ENCODE results near the gene CLTA. TPM values are rescaled to one million over a fixed set of nuclear protein-coding genes. Genes with fewer than 3 reads are reported as not detected.
"Not testable (repeated sequence)": the region's sequence is repeated elsewhere in the genome, so short reads cannot be mapped to it uniquely, and the experiment has no call there.

CLTA gene
- total RNA-seq, 1 donor from 2014 or later, result 164 TPM

DNA sequence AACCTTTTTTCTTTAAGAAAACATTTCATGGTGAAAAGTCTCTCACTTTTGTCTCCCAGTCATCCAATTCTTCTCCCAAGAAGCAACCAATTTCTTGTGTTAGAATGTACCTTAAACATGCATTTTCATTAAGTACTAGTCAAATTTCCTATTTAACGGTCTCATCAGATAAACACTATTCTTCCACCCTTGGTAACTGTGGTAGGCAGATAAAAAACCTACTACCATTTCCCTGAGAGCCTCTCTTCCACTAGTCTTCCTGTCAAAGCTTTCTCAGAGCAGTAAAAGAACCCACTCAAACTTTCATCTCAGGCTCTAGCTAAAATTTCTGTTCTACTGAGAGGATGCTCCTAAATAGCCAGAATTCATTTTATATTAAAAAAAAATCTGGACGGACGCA lies 56.6 kb downstream of the CLTA start:
- H3K9me3 Mint-ChIP-seq (ENCODE audit: unreplicated experiment), result no peaks in the 10 kb centered on the region
- TF ChIP-seq CTCF (IDR thresholded peaks at IDR 0.05; ENCODE audit: partially characterized antibody, unreplicated experiment), result no peak
- H3K27ac Mint-ChIP-seq (ENCODE audit: unreplicated experiment), result no peak overlapping the region
- no peaks in the 10 kb centered on the region for H3K27me3 Mint-ChIP-seq (ENCODE audit: unreplicated experiment)
- no peaks in the 10 kb centered on the region for H3K36me3 Mint-ChIP-seq (ENCODE audit: unreplicated experiment)
- H3K4me1 Mint-ChIP-seq (ENCODE audit: low read depth, unreplicated experiment), result no peaks in the 10 kb centered on the region
- no peak for DNase-seq
- no peak overlapping the region for H3K4me3 Mint-ChIP-seq (ENCODE audit: unreplicated experiment)

DNA sequence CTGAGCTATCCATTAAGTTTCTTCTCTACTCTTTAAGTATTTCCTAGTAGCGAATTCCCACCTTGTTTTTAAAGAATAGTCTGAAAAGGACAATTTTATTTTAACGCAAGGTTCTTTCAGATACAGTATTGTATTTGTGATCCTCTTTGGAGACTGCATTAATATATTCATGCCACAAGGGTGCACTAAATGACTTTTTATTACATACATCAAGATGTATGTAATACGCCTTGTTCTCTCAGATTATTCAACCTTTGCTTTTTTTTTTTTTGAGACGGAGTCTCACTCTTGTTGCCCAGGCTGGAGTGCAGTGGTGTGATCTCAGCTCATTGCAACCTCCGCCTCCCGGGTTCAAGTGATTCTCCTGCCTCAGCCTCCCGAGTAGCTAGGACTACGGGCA lies 57.3 kb downstream of the CLTA start:
- H3K27me3 Mint-ChIP-seq (ENCODE audit: unreplicated experiment); H3K4me3 Mint-ChIP-seq (ENCODE audit: unreplicated experiment); H3K9me3 Mint-ChIP-seq (ENCODE audit: unreplicated experiment); H3K4me1 Mint-ChIP-seq (ENCODE audit: low read depth, unreplicated experiment); H3K36me3 Mint-ChIP-seq (ENCODE audit: unreplicated experiment); DNase-seq; H3K27ac Mint-ChIP-seq (ENCODE audit: unreplicated experiment): not testable (repeated sequence)
- peak; percentile 36 for TF ChIP-seq CTCF (IDR thresholded peaks at IDR 0.05; ENCODE audit: partially characterized antibody, unreplicated experiment)

- Mint-ChIP-seq H3K27me3 (ENCODE audit: unreplicated experiment) (no peaks in the 10 kb centered on the region), H3K36me3 (ENCODE audit: unreplicated experiment) (no peaks in the 10 kb centered on the region), H3K9me3 (ENCODE audit: unreplicated experiment) (no peaks in the 10 kb centered on the region), H3K27ac (ENCODE audit: unreplicated experiment) (no peak overlapping the region), H3K4me3 (ENCODE audit: unreplicated experiment) (no peak overlapping the region), H3K4me1 (ENCODE audit: low read depth, unreplicated experiment) (no peaks in the 10 kb centered on the region)
- no peak for TF ChIP-seq CTCF (IDR thresholded peaks at IDR 0.05; ENCODE audit: partially characterized antibody, unreplicated experiment)
- no peak for DNase-seq
Measured at GRCh38 chr9:36249189-36249588, 58.5 kb downstream of the CLTA start.

DNA sequence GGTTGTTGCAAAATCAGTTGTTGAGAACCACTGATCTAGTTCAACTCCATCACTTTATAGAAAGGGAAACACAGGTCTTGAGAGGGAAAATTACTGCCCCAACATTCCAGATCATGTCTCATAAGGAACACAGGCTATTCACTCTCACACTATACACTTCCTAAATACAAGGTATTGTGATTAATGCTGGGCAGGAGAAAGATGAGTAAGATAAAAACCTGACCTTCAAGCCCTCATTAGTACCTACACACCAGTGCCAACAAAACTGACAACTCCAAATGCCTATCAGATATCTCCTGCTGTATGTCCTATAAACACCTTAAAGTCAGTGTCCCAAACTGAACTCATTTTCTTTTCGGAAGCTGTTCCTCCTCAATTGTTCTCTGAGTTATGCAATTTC lies 59.4 kb downstream of the CLTA start:
- no peak overlapping the region for H3K4me3 Mint-ChIP-seq (ENCODE audit: unreplicated experiment)
- H3K9me3 Mint-ChIP-seq (ENCODE audit: unreplicated experiment), result no peaks in the 10 kb centered on the region
- no peaks in the 10 kb centered on the region for H3K36me3 Mint-ChIP-seq (ENCODE audit: unreplicated experiment)
- no peak overlapping the region for H3K27ac Mint-ChIP-seq (ENCODE audit: unreplicated experiment)
- no peak for TF ChIP-seq CTCF (IDR thresholded peaks at IDR 0.05; ENCODE audit: partially characterized antibody, unreplicated experiment)
- no peaks in the 10 kb centered on the region for H3K4me1 Mint-ChIP-seq (ENCODE audit: low read depth, unreplicated experiment)
- no peak for DNase-seq
- no peaks in the 10 kb centered on the region for H3K27me3 Mint-ChIP-seq (ENCODE audit: unreplicated experiment)

DNA sequence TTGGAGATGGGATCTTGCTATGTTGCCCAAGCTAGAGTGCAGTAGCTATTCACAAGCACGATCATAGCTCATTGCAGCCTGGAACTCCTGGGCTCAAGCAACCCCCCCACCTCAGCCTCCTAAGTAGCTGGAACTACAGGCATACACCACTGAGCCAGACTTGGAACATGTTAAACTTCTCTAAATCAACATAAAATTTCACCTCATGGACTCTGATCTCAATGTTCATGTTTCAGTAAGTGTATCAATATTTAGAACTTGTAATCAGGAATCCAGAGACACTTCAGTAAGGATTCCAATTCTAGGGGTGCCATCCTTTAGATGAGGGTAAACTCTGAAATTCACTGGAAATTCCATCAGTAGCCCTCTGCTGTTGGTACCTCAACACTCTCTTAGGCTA lies 60.7 kb downstream of the CLTA start:
- no peaks in the 10 kb centered on the region for H3K36me3 Mint-ChIP-seq (ENCODE audit: unreplicated experiment)
- H3K27me3 Mint-ChIP-seq (ENCODE audit: unreplicated experiment), result no peaks in the 10 kb centered on the region
- no peak overlapping the region for H3K4me3 Mint-ChIP-seq (ENCODE audit: unreplicated experiment)
- no peaks in the 10 kb centered on the region for H3K4me1 Mint-ChIP-seq (ENCODE audit: low read depth, unreplicated experiment)
- DNase-seq, result no peak
- TF ChIP-seq CTCF (IDR thresholded peaks at IDR 0.05; ENCODE audit: partially characterized antibody, unreplicated experiment), result no peak
- H3K9me3 Mint-ChIP-seq (ENCODE audit: unreplicated experiment), result no peaks in the 10 kb centered on the region
- no peak overlapping the region for H3K27ac Mint-ChIP-seq (ENCODE audit: unreplicated experiment)
